NCI-H2196 (cell line): Measurements from ENCODE around the gene NRXN2.

Experiments used
- DNase-seq: peaks from one replicate; lab custom pipeline; 2025; ENCODE audit not compliant: unreplicated experiment; lab: John Stamatoyannopoulos, UW

The NRXN2 gene

GRCh38 chr11:64556721-64557250, 166.2 kb downstream of the NRXN2 start:
- DNase-seq, result no peak
